Uterus (tissue), 4 donors: Measurements from ENCODE around the gene IQCK. TPM values are rescaled to one million over a fixed set of nuclear protein-coding genes. Genes with fewer than 3 reads are reported as not detected.

Experiments
- DNase-seq, 2 donors: peaks; one replicate each; pipeline ENCODE4 v3.0.0-alpha.2; 2019 to 2020
- H3K27ac ChIP-seq, 2 donors: fragments of 200-600 bp; sonication (generic); 1 replicate in 1 of 2; 2 replicates in 1 of 2; pipeline ENCODE4 v1.5.1; 2016 to 2018
- H3K27me3 ChIP-seq, 2 donors: fragments of 200-600 bp; sonication (generic); one replicate each; pipeline ENCODE4 v1.5.1; 2018 to 2019; ENCODE audit warnings: control low read depth in 1 of 2
- H3K36me3 ChIP-seq, 2 donors: fragments of 200-600 bp; sonication (generic); one replicate each; pipeline ENCODE4 v1.5.1; 2019; ENCODE audit warnings: control low read depth in 1 of 2
- H3K4me1 ChIP-seq, 2 donors: fragments of 200-600 bp; sonication (generic); one replicate each; pipeline ENCODE4 v1.5.1; 2018 to 2019; ENCODE audit warnings: control low read depth in 1 of 2
- H3K4me3 ChIP-seq, 2 donors: fragments of 200-600 bp; sonication (generic); 1 replicate in 1 of 2; 2 replicates in 1 of 2; pipeline ENCODE4 v1.5.1; 2018 to 2019; ENCODE audit warnings: mild to moderate bottlenecking in 1 of 2
- H3K9me3 ChIP-seq, 2 donors: fragments of 200-600 bp; sonication (generic); one replicate each; pipeline ENCODE4 v1.5.1; 2019; ENCODE audit warnings: control low read depth in 1 of 2
- POLR2A ChIP-seq, 2 donors: fragments of 450-650 bp; IDR thresholded peaks; one replicate each; pipeline ENCODE4 v1.6.1; 2016; ENCODE audit warnings: antibody characterized with exemption in 2 of 2, mild to moderate bottlenecking in 1 of 2, moderate library complexity in 1 of 2
- intact Hi-C: fragments of 100-400 bp; cut with DNase I; formaldehyde crosslinking; loops from one replicate; pipeline ENCODE4 v1.15.1; 2023; ENCODE audit warnings: low total_unique reads
- total RNA-seq, 4 donors: library from RNA; depleted of rRNA in 3 of 4; stranded (reverse); fragments of >200 nt in 3 of 4; gene quantifications; one replicate each; pipeline versions ENCODE4 v1.1.0 to v1.2.4, GENCODE V29; 2014 to 2023
- TF ChIP-seq, protein P1 (sequence below), 4 experiments: fragments of 200-600 bp in 2 of 4; fragments of 450-650 bp in 2 of 4; sonication (generic) in 2 of 4; IDR thresholded peaks; one replicate each; pipeline ENCODE4 v1.5.1; 2016 to 2019; ENCODE audit warnings: antibody characterized with exemption in 4 of 4, mild to moderate bottlenecking in 2 of 4, moderate library complexity in 1 of 4
- donor health status: DM: yes; HTN: yes; CAD: no.

Gene IQCK
- total RNA-seq, 4 donors from 2014 or later: 14.7 to 27.2 (median 21.1) TPM

- peak; percentile 44 to 63 for TF ChIP-seq POLR2A (IDR thresholded peaks at IDR 0.05)
- TF ChIP-seq, protein P1, sequence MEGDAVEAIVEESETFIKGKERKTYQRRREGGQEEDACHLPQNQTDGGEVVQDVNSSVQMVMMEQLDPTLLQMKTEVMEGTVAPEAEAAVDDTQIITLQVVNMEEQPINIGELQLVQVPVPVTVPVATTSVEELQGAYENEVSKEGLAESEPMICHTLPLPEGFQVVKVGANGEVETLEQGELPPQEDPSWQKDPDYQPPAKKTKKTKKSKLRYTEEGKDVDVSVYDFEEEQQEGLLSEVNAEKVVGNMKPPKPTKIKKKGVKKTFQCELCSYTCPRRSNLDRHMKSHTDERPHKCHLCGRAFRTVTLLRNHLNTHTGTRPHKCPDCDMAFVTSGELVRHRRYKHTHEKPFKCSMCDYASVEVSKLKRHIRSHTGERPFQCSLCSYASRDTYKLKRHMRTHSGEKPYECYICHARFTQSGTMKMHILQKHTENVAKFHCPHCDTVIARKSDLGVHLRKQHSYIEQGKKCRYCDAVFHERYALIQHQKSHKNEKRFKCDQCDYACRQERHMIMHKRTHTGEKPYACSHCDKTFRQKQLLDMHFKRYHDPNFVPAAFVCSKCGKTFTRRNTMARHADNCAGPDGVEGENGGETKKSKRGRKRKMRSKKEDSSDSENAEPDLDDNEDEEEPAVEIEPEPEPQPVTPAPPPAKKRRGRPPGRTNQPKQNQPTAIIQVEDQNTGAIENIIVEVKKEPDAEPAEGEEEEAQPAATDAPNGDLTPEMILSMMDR (IDR thresholded peaks at IDR 0.05): peak in 3 of 4 experiments; percentile 22 to 34 (median 30)
- intact Hi-C loops: loop anchor here (10.0 kb wide), 2 partner anchors 190 to 290 kb away; no protein-coding TSS in a partner anchor
- no peaks in the 10 kb centered on the region for H3K36me3 ChIP-seq
- H3K27me3 ChIP-seq: no peaks in the 10 kb centered on the region
- peak within 1 kb of the TSS; percentile 68 to 73 for H3K27ac ChIP-seq
- peaks cover 0 to 4% of the 10 kb centered on the region in 2 donors for H3K4me1 ChIP-seq
- DNase-seq: peak; percentile 38 to 57
- peak within 1 kb of the TSS; percentile 79 to 81 for H3K4me3 ChIP-seq
- H3K9me3 ChIP-seq: no peaks in the 10 kb centered on the region
Observed at GRCh38 chr16:19884611-19885450, 166.8 kb downstream of the IQCK start, which contains the start of gene GPRC5B. Gene GPRC5B, minus strand, starts transcription at chr16:19884848. Its CDS starts 12,003 bp downstream, at chr16:19872845.

DNA sequence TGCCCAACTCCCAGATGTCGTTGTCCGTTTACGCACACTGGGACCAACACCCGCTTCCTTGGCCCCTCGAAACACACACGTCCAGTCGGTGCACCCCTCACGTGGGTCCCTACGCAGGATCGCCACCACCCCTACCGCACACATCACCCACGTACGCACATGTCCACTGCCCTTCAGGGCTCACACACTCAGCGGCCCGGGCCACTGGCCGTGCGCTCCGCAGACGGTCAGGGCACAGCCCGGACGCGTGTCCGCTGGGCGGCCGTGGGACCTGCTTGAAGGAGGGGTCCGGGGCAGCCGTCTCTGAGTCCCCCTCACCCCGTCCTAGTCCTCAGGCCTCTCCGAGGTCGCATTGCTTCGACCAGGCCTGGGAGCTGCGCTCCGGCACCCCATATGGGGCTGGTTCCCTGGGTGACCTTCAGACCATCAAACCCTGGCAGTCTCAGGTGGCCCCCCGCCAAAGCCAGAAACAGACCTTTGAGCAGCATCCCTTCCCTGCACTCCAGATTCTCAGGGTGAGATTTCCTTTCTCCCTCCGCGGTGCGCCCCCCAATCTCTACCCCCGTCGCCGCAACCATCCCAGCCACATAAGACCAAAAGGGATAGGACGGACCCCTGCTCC is 167.5 kb downstream of the IQCK start:
- H3K4me1 ChIP-seq: peaks cover 0 to 4% of the 10 kb centered on the region in 2 donors
- H3K36me3 ChIP-seq: no peaks in the 10 kb centered on the region
- DNase-seq: peak; percentile 27 to 30
- intact Hi-C loops: loop anchor here (10.0 kb wide), 2 partner anchors 191 to 291 kb away; no protein-coding TSS in a partner anchor
- no peaks in the 10 kb centered on the region for H3K27me3 ChIP-seq
- peak overlapping the region; percentile 49 to 79 for H3K4me3 ChIP-seq
- no peaks in the 10 kb centered on the region for H3K9me3 ChIP-seq
- no peak for TF ChIP-seq POLR2A (IDR thresholded peaks at IDR 0.05)
- TF ChIP-seq, protein P1 (IDR thresholded peaks at IDR 0.05): no peak
- peak overlapping the region; percentile 41 to 63 for H3K27ac ChIP-seq

DNA sequence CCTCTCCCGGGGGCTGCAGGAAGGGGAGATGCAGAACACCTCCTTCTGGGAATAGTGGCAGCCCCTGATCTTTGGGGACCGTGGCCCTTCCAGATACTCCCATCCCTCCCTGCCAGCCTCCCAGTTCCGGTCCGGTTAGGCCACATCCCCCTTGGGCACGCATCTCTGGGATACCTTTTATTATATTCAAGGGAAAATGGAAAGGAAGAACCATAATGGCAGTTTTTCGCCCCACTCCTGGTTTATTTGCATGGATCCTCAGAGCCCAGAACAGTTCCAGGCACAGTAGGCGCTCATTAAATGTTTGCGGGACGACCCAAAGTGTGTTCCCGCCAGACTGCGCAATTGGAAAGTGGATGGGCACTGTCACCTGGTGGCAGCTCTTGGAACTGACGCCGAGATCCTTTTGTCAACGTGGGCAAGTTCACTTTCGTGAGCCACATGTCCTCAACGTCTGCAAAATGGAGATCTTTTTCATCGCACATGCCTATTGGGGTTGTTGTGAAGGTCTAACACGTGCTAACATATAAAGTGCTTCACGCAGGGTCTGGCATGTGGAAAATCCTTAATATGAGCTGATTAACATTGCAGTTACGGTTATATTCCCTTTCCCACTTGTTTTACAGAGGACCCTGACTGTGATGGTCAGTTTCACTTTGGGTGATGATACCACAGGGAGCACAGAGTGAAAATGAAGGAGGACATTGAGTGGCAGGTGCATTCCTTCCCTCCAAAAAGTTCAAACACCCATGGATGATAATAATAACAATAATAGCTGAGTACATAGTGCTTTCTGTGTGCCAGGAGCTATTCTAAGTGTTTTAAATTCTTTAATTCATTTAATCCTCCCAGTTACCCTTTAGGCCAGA is 168.2 kb downstream of the IQCK start:
- peak; percentile 74 to 83 for DNase-seq
- no peak for TF ChIP-seq POLR2A (IDR thresholded peaks at IDR 0.05)
- TF ChIP-seq, protein P1 (IDR thresholded peaks at IDR 0.05): peak; percentile 99
- Histone ChIP-seq H3K9me3 (no peaks in the 10 kb centered on the region), H3K4me3 (peak overlapping the region; percentile 49 to 79), H3K27ac (peak overlapping the region; percentile 41 to 63), H3K27me3 (no peaks in the 10 kb centered on the region), H3K4me1 (peaks cover 0 to 4% of the 10 kb centered on the region in 2 donors), H3K36me3 (no peaks in the 10 kb centered on the region)
- intact Hi-C loops: loop anchor here (10.0 kb wide), 2 partner anchors 192 to 292 kb away; no protein-coding TSS in a partner anchor

DNA sequence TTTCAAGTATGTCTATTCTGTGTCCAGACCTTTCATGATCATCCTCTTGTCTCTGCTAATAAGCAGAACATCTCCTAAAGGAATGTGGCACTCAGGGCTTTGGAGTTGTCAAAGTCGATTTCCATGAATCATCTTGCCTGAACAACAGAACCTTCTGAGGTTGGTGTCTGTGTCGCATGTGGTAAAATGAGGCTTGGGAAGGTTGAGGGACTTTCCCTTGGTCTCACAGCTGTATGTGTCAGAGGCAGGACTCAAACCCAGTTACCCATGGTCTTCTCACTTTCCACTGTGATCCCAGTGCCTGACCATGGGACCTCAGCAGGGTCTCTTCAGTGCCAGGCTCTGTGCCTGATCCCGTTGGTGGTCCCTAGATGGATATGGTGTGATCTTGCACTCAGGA is 170.8 kb downstream of the IQCK start:
- Histone ChIP-seq H3K4me3 (no peak overlapping the region), H3K27ac (no peak overlapping the region), H3K27me3 (no peaks in the 10 kb centered on the region), H3K9me3 (no peaks in the 10 kb centered on the region), H3K36me3 (no peaks in the 10 kb centered on the region), H3K4me1 (peaks cover 0 to 4% of the 10 kb centered on the region in 2 donors)
- intact Hi-C loops: loop anchor here (10.0 kb wide), 2 partner anchors 194 to 294 kb away; no protein-coding TSS in a partner anchor
- DNase-seq: no peak
- TF ChIP-seq, protein P1 (IDR thresholded peaks at IDR 0.05): no peak
- no peak for TF ChIP-seq POLR2A (IDR thresholded peaks at IDR 0.05)
